Spleen (tissue), 11 donors: ENCODE data around the gene CEBPZ. TPM values are rescaled to one million over a fixed set of nuclear protein-coding genes. Genes with fewer than 3 reads are reported as not detected.

Source experiments
- DNase-seq: peaks from one replicate; pipeline ENCODE4 v3.0.0-alpha.2; 2020
- H3K27ac ChIP-seq, 8 donors: fragments of 200-600 bp; sonication (generic) in 7 of 8; 1 replicate in 4 of 8; 2 replicates in 4 of 8; pipeline versions ENCODE4 v1.5.0 to v1.8.0; 2016 to 2021; ENCODE audit warnings: inconsistent platforms in 4 of 8, mild to moderate bottlenecking in 4 of 8, moderate library complexity in 1 of 8
- H3K27me3 ChIP-seq, 7 donors: fragments of 200-600 bp; sonication (generic) in 6 of 7; replicated peaks in 1 of 7; 1 replicate in 4 of 7; 2 replicates in 3 of 7; pipeline versions ENCODE4 v1.5.0 to v1.8.0; 2016 to 2021; ENCODE audit warnings: inconsistent platforms in 3 of 7, mild to moderate bottlenecking in 1 of 7
- H3K36me3 ChIP-seq, 6 donors: fragments of 200-600 bp; sonication (generic) in 5 of 6; 1 replicate in 4 of 6; 2 replicates in 2 of 6; pipeline versions ENCODE4 v1.5.0 to v1.8.0; 2016 to 2021; ENCODE audit warnings: inconsistent platforms in 2 of 6
- H3K4me1 ChIP-seq, 6 donors: fragments of 200-600 bp; sonication (generic) in 5 of 6; 1 replicate in 3 of 6; 2 replicates in 3 of 6; pipeline versions ENCODE4 v1.5.0 to v1.8.0; 2016 to 2021; ENCODE audit warnings: inconsistent platforms in 3 of 6
- H3K4me3 ChIP-seq, 8 donors: fragments of 200-600 bp; sonication (generic) in 7 of 8; 1 replicate in 4 of 8; 2 replicates in 4 of 8; pipeline versions ENCODE4 v1.5.0 to v1.8.0; 2016 to 2021; ENCODE audit warnings: inconsistent platforms in 4 of 8, mild to moderate bottlenecking in 4 of 8, moderate library complexity in 2 of 8
- H3K9me3 ChIP-seq, 8 donors: fragments of 200-600 bp; sonication (generic) in 7 of 8; 1 replicate in 4 of 8; 2 replicates in 4 of 8; pipeline versions ENCODE4 v1.5.0 to v1.8.0; 2016 to 2021; ENCODE audit warnings: inconsistent platforms in 4 of 8
- CTCF ChIP-seq, 11 experiments: fragments of 200-600 bp in 7 of 11; fragments of 450-650 bp in 4 of 11; sonication (generic) in 4 of 11; IDR thresholded peaks in 8 of 11; conservative IDR thresholded peaks in 3 of 11; 1 replicate in 7 of 11; 2 replicates in 4 of 11; pipeline versions ENCODE4 v1.4.0 to v1.8.0; 2016 to 2021; ENCODE audit warnings: antibody characterized with exemption in 11 of 11, inconsistent platforms in 4 of 11, mild to moderate bottlenecking in 1 of 11
- POLR2A ChIP-seq, 3 donors: fragments of 450-650 bp; IDR thresholded peaks; one replicate each; pipeline ENCODE4 v1.5.1; 2017; ENCODE audit warnings: antibody characterized with exemption in 3 of 3, mild to moderate bottlenecking in 1 of 3
- POLR2AphosphoS5 ChIP-seq, 3 donors: sonication (generic); formaldehyde crosslinking; IDR thresholded peaks; one replicate each; pipeline ENCODE4 v1.5.1; 2017; ENCODE audit warnings: antibody characterized with exemption in 3 of 3
- WGBS, 5 donors: extraction: QIAGEN DNeasy Blood & Tissue Kit in 3 of 5; methylation state at CpG; one replicate each; pipeline versions ENCODE4 v1.1.5 to v1.1.7; 2013 to 2018; 5-methylcytosine and 5-hydroxymethylcytosine counted together
- intact Hi-C: fragments of 100-400 bp; cut with DNase I; formaldehyde crosslinking; loops from one replicate; pipeline ENCODE4 v1.15.0; 2023; ENCODE audit warnings: low total_unique reads
- polyA plus RNA-seq, 3 donors: library from polyadenylated mRNA; stranded (reverse); fragments of 200-250 nt; gene quantifications; one replicate each; pipeline ENCODE4 v1.2.1, GENCODE V29; 2013
- total RNA-seq, 7 donors: library from RNA; depleted of rRNA in 3 of 7; stranded (reverse); fragments of >200 nt in 3 of 7; fragmentation: NEBNext Ultra II Directional in 4 of 7; extraction: Animal tissue kit (Norgen Biotek cat#: 25700) in 4 of 7; gene quantifications; one replicate each; pipeline versions ENCODE4 v1.1.0 to v1.2.1, GENCODE V29; 2016 to 2021
- donor health status: healthy with polysubstance abuse.
- donor health status: DM: no; HTN: no; CAD: no; lungs with moderate emphysema.
- donor health status: DM: no; HTN: no; CAD: no.
- donor health status: Bipolar disorder and iron deficiency.
- donor health status: healthy.
- donor health status: DM: no; HTN: no; CAD: no.
- donor health status: DM: yes; HTN: yes; CAD: no.

The CEBPZ gene
- total and polyA plus RNA-seq, 10 donors, result 34.8 to 54.8 (median 48.9) TPM

- H3K36me3 ChIP-seq, result no peaks in the 10 kb centered on the region
- no peak for DNase-seq
- no peaks in the 10 kb centered on the region for H3K9me3 ChIP-seq
- WGBS, 5 donors, result 43 to 78% (median 54%) methylated on average over 6 of the region's 6 CpGs
- H3K27ac ChIP-seq, result peak overlapping the region; percentile 30 to 89 (median 84)
- intact Hi-C loops, result no loop called here
- H3K4me1 ChIP-seq, result peaks cover 0 to 16% (median 0%) of the 10 kb centered on the region in 6 donors
- no peaks in the 10 kb centered on the region for H3K27me3 ChIP-seq
- H3K4me3 ChIP-seq, result peak overlapping the region in 1 of 8 donors; percentile 13
- TF ChIP-seq POLR2AphosphoS5 (IDR thresholded peaks at IDR 0.05) (peak in 1 of 3 donors; percentile 56), POLR2A (IDR thresholded peaks at IDR 0.05) (no peak), CTCF (IDR thresholded peaks at IDR 0.05 in 8 of 11, conservative IDR thresholded peaks at IDR 0.05 in 3 of 11) (no peak)
Observed at GRCh38 chr2:37189452-37190153, 41.8 kb downstream of the CEBPZ start.

GRCh38 chr2:37188570-37188969 is 42.8 kb downstream of the CEBPZ start, which contains the start of gene SULT6B1:
Gene SULT6B1 (minus strand): TSS chr2:37188670. CDS start chr2:37188640, 30 bp downstream.
- 91 to 98% (median 92%) methylated on average over 2 of the region's 2 CpGs for WGBS, 5 donors
- Histone ChIP-seq H3K27me3 (no peaks in the 10 kb centered on the region), H3K4me3 (no peak within 1 kb of the TSS), H3K9me3 (no peaks in the 10 kb centered on the region), H3K4me1 (peaks cover 0 to 16% (median 0%) of the 10 kb centered on the region in 6 donors), H3K27ac (peak within 1 kb of the TSS; percentile 30 to 89 (median 84)), H3K36me3 (no peaks in the 10 kb centered on the region)
- TF ChIP-seq CTCF (IDR thresholded peaks at IDR 0.05 in 8 of 11, conservative IDR thresholded peaks at IDR 0.05 in 3 of 11) (no peak), POLR2A (IDR thresholded peaks at IDR 0.05) (no peak), POLR2AphosphoS5 (IDR thresholded peaks at IDR 0.05) (no peak)
- intact Hi-C loops, result no loop called here
- no peak for DNase-seq

GRCh38 chr2:37181726-37182684 is 49.4 kb downstream of the CEBPZ start:
- intact Hi-C loops, result no loop called here
- no peak overlapping the region for H3K27ac ChIP-seq
- TF ChIP-seq POLR2AphosphoS5 (IDR thresholded peaks at IDR 0.05) (no peak), POLR2A (IDR thresholded peaks at IDR 0.05) (no peak), CTCF (IDR thresholded peaks at IDR 0.05 in 8 of 11, conservative IDR thresholded peaks at IDR 0.05 in 3 of 11) (no peak)
- no peaks in the 10 kb centered on the region for H3K36me3 ChIP-seq
- H3K4me1 ChIP-seq, result no peaks in the 10 kb centered on the region
- WGBS, 5 donors, result 78 to 89% (median 85%) methylated on average over 17 of the region's 17 CpGs
- no peaks in the 10 kb centered on the region for H3K27me3 ChIP-seq
- H3K9me3 ChIP-seq, result no peaks in the 10 kb centered on the region
- no peak overlapping the region for H3K4me3 ChIP-seq
- no peak for DNase-seq

- DNase-seq, result no peak
- H3K4me3 ChIP-seq, result no peak overlapping the region
- TF ChIP-seq POLR2AphosphoS5 (IDR thresholded peaks at IDR 0.05) (no peak), POLR2A (IDR thresholded peaks at IDR 0.05) (no peak), CTCF (IDR thresholded peaks at IDR 0.05 in 8 of 11, conservative IDR thresholded peaks at IDR 0.05 in 3 of 11) (no peak)
- no peaks in the 10 kb centered on the region for H3K27me3 ChIP-seq
- H3K9me3 ChIP-seq, result no peaks in the 10 kb centered on the region
- no peaks in the 10 kb centered on the region for H3K4me1 ChIP-seq
- intact Hi-C loops, result no loop called here
- H3K27ac ChIP-seq, result no peak overlapping the region
- no peaks in the 10 kb centered on the region for H3K36me3 ChIP-seq
- 89 to 98% (median 89%) methylated on average over 5 of the region's 5 CpGs for WGBS, 5 donors
Observed at GRCh38 chr2:37180640-37181039, 50.8 kb downstream of the CEBPZ start.
